Activated naive CD8-positive, alpha-beta T cell treated with anti-CD3 and anti-CD28 coated beads, Interleukin-2, amount 10 ng/mL, durations not matched to agents 7 days and 5 days (primary cell): ENCODE data around the gene TFPT. TPM values are rescaled to one million over a fixed set of nuclear protein-coding genes. Genes with fewer than 3 reads are reported as not detected.
A peak's percentile ranks its signal among the peaks of the same experiment; 100 is the strongest.

Experiments used
- ATAC-seq: fragments of 150-1000 bp; cut with Tn5 transposase; one replicate; pipeline ENCODE4 v1.10.0; 2021; ENCODE audit warnings: low read depth, moderate library complexity
- POLR2A ChIA-PET: fragments of 350-600 bp; sonication (Branson Sonifier 250); formaldehyde crosslinking; loops from one replicate; lab custom pipeline; 2021; ENCODE audit warnings: antibody characterized with exemption; lab: Charles Lee
- DNase-seq: peaks from one replicate; pipeline ENCODE4 v3.0.0; 2021
- H3K27ac Mint-ChIP-seq: one replicate; pipeline ENCODE4 v1.8.0; 2022; ENCODE audit warnings: mild to moderate bottlenecking, mixed read lengths
- H3K27me3 Mint-ChIP-seq: one replicate; pipeline ENCODE4 v1.8.0; 2022; ENCODE audit warnings: mild to moderate bottlenecking, moderate library complexity, mixed read lengths
- H3K36me3 Mint-ChIP-seq: one replicate; pipeline ENCODE4 v1.8.0; 2021; ENCODE audit warnings: mild to moderate bottlenecking, mixed read lengths
- H3K4me1 Mint-ChIP-seq: one replicate; pipeline ENCODE4 v1.8.0; 2021; ENCODE audit warnings: mixed read lengths
- H3K4me3 Mint-ChIP-seq: one replicate; pipeline ENCODE4 v1.8.0; 2022; ENCODE audit warnings: mild to moderate bottlenecking, moderate library complexity, mixed read lengths
- H3K9me3 Mint-ChIP-seq: one replicate; pipeline ENCODE4 v1.8.0; 2021; ENCODE audit warnings: mixed read lengths
- total RNA-seq, 2 experiments: library from RNA; stranded (reverse); gene quantifications; one replicate each; pipeline ENCODE4 v1.2.3, GENCODE V29; 2021

TFPT gene
- total RNA-seq, result 10 to 100 TPM; 37.9 to 43.3 TPM

DNA sequence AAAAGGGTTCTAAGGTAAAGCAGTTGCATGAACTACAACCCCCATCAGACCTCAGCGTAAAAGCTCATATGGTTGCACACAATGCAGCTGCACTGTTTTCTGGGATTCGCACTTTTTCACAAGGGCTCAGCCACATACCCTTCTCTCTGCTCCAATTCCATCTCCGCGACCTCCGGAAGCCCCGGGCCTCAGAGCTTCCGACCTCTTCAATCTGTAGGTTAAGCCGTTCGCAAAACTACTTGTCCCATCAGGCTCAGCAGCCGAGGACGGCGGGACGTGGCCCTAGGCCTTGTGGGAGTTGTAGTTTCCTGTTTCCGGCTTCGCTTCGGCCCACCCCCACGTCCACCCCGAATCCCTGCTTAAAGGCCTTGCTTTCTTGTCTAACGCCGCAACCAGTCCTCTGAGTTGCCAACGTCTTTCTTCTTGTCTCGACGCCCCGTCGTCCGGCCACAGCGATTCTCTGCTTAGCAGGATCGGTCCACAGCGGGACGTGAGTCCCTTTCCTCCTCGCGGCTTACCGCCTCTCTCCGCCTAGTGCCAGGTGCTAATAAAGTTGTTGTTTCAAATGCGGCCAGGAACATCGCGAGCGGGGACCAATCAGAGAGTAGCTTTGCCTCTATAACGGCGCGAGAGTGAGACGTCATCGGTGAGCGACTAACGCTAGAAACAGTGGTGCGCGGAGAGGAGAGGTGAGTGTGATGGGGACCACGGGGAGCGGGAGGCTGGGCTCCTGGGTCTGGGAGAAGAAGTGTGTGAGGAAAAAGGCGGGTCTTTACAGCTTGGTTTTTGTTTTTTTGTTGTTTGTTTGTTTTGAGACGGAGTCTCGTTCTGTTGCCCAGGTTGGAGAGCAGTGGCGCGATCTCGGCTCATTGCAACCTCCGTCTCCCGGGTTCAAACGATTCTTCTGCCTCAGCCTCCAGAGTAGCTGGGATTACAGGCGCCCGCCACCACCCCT, at the start of gene TFPT, which contains the start of gene PRPF31:
TFPT (minus strand) TSS at position 549 of the 955 bp plus-strand sequence; CDS start at position 161, 388 bp downstream.
PRPF31 (plus strand) TSS at position 646 of the 955 bp plus-strand sequence. CDS start 2,525 bp downstream, outside the sequence.
- H3K9me3 Mint-ChIP-seq, result no peaks in the 10 kb centered on the region
- peaks cover 28% of the 10 kb centered on the region for H3K4me1 Mint-ChIP-seq
- peak within 1 kb of the TSS; percentile 95 for H3K4me3 Mint-ChIP-seq
- H3K27ac Mint-ChIP-seq, result peak within 1 kb of the TSS; percentile 91
- H3K27me3 Mint-ChIP-seq, result no peaks in the 10 kb centered on the region
- H3K36me3 Mint-ChIP-seq, result peaks cover 16% of the 10 kb centered on the region
- DNase-seq (peak; percentile 89), ATAC-seq (peak; percentile 86)
- POLR2A ChIA-PET, result interaction anchor here (0.6 to 3.0 kb wide), 16 partner anchors 11 to 346 kb away, joined by 3 to 38 read pairs (median 6); partner anchors contain the start of genes CNOT3, LENG1, LENG8 and MBOAT7

DNA sequence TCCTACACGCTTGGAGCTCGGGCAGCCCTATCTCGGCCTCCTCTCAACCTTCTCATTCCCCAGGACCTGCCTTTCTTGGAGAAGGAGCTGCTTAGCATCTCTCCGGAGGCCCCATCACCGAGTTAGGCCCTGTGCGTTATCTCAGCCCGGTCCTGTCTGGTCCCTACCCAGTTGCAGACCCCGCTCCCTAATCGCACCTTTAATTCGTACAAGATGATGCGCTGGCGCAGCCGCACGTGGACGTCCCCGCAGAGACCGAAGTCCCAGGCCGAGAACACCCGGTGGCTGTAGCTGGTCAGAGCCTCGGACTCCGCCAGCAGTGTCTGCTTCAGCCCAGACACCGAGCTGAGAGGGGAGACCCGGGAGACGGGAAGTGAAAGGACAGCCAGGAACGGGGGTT, 49.8 kb upstream of the TFPT start:
- H3K4me1 Mint-ChIP-seq, result peaks cover 22% of the 10 kb centered on the region
- H3K9me3 Mint-ChIP-seq, result no peaks in the 10 kb centered on the region
- H3K27ac Mint-ChIP-seq, result no peak overlapping the region
- H3K4me3 Mint-ChIP-seq, result no peak overlapping the region
- ATAC-seq (no peak), DNase-seq (no peak)
- POLR2A ChIA-PET, result interaction anchor here (3.3 kb wide), 1 partner anchor 24 kb away, joined by 13 read pairs; the partner anchor contains the start of gene MBOAT7
- no peaks in the 10 kb centered on the region for H3K27me3 Mint-ChIP-seq
- H3K36me3 Mint-ChIP-seq, result peaks cover 2% of the 10 kb centered on the region

GRCh38 chr19:54164369-54165068, 49.1 kb upstream of the TFPT start:
- peak overlapping the region; percentile 66 for H3K27ac Mint-ChIP-seq

DNA sequence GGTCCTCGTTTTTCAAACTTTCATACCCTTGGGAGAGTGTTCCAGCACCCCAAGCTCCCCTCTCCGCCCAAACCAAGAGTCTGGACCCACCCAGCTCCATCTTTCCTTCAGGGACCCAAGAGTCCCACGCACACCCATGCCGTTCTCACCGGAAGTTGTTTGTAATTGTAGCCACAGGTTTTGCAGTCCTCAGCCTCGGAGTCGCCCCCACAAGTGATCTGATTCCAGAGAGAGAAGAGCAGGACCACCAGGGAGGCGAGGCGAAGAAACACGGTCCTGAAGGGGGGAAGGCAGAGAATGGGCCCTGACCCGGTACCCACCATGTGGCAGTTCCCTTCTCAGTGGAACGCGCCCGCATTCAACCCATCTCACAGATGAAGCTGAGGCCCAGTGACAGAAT, 47.4 kb upstream of the TFPT start:
- Mint-ChIP-seq H3K36me3 (peaks cover 4% of the 10 kb centered on the region), H3K4me1 (peaks cover 33% of the 10 kb centered on the region), H3K27ac (peak overlapping the region; percentile 83), H3K9me3 (no peaks in the 10 kb centered on the region), H3K4me3 (peak overlapping the region; percentile 92), H3K27me3 (no peaks in the 10 kb centered on the region)
- no peak for DNase-seq
- POLR2A ChIA-PET, result interaction anchor here (0.7 to 3.3 kb wide), 7 partner anchors 11 to 869 kb away, joined by 3 to 13 read pairs (median 4); partner anchors contain the start of genes MBOAT7 and RPS9
- ATAC-seq, result no peak

More at GRCh38 chr19:54164369-54165068, 49.1 kb upstream of the TFPT start:
- POLR2A ChIA-PET, result interaction anchor here (0.6 to 3.3 kb wide), 5 partner anchors 9 to 50 kb away, joined by 3 to 13 read pairs (median 4); partner anchors contain the start of genes CNOT3, MBOAT7 and RPS9
- Mint-ChIP-seq H3K36me3 (peaks cover 3% of the 10 kb centered on the region), H3K9me3 (no peaks in the 10 kb centered on the region), H3K4me3 (peak overlapping the region; percentile 76), H3K4me1 (peaks cover 22% of the 10 kb centered on the region), H3K27me3 (no peaks in the 10 kb centered on the region)
- DNase-seq (peak; percentile 81), ATAC-seq (no peak)

DNA sequence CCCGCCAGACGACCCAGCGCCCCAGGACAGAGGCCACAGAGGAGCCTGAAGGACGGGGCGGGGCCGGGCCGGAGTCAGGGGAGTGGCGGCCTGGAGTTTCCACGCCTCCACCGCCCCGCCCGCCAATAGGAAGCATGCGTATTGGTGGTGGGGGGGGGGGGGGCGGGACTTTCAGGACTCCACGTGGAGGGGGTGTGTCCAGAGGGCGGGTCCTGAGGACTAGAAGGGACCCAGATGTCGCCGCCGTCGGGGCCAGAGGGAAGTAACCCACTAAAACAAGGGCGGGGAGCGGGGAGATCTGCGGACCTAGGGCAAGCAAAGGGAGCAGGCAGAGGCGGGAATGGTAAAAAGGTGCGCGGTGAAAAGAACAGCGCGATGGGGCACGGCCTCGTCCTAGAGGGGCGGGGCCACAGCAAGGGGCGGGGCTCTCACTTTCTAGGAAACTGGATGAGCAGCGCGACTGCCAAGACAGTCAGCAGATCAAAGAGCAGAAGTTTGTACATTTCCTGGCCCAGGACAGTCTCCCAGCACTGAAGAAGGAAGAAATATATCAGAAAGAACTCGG, 46.9 kb upstream of the TFPT start:
- POLR2A ChIA-PET, result interaction anchor here (0.7 to 3.3 kb wide), 2 partner anchors 27 to 870 kb away, joined by 3 to 13 read pairs; partner anchors contain the start of gene MBOAT7
- peaks cover 33% of the 10 kb centered on the region for H3K4me1 Mint-ChIP-seq
- H3K9me3 Mint-ChIP-seq, result no peaks in the 10 kb centered on the region
- peak; percentile 4 for ATAC-seq
- H3K27ac Mint-ChIP-seq, result peak overlapping the region; percentile 83
- DNase-seq, result peak; percentile 87
- H3K36me3 Mint-ChIP-seq, result peaks cover 4% of the 10 kb centered on the region
- peak overlapping the region; percentile 92 for H3K4me3 Mint-ChIP-seq
- H3K27me3 Mint-ChIP-seq, result no peaks in the 10 kb centered on the region

GRCh38 chr19:54160854-54161253, 45.4 kb upstream of the TFPT start:
- Mint-ChIP-seq H3K4me3 (peak overlapping the region; percentile 97), H3K27me3 (no peaks in the 10 kb centered on the region), H3K27ac (peak overlapping the region; percentile 99), H3K9me3 (no peaks in the 10 kb centered on the region), H3K36me3 (peaks cover 12% of the 10 kb centered on the region), H3K4me1 (peaks cover 36% of the 10 kb centered on the region)
- POLR2A ChIA-PET, result interaction anchor here (2.2 to 4.1 kb wide), 3 partner anchors 23 to 40 kb away, joined by 13 to 30 read pairs (median 17); partner anchors contain the start of genes CNOT3, RPS9 and TSEN34
- no peak for DNase-seq
- ATAC-seq, result no peak

DNA sequence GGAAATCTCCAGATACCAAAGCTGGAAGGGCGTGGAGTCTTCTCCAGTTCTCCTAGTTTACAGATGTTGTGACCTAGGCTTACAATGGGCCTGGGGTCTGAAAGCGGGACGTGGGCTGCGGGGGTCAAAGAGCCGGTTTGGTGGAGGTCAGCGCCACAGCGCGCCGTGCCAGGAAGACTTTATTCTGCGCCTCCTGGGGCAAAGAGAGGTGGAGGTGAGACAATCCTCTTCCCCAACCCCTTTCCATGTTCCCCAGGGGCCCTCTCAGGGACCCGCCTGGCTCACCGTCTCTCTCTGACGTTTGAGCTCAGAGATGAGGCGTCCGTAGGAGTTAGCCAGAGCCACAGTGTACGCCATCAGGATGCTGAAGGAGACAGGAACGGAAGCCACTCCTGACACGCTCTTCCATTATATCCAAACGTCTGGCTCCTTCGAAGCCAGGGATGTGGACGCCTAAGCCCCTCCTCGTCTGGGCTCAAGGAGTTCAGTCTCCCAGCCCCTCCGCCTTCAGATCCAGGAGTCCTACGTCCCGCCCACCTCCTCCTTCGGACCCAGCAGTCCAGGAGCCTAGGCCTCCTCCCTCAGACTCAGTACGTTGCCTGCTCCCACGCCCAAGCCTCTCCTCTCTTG, 44.8 kb upstream of the TFPT start:
- DNase-seq (no peak), ATAC-seq (no peak)
- Mint-ChIP-seq H3K4me3 (peak overlapping the region; percentile 97), H3K4me1 (peaks cover 36% of the 10 kb centered on the region), H3K36me3 (peaks cover 14% of the 10 kb centered on the region), H3K9me3 (no peaks in the 10 kb centered on the region), H3K27me3 (no peaks in the 10 kb centered on the region), H3K27ac (peak overlapping the region; percentile 99)
- POLR2A ChIA-PET, result interaction anchor here (0.7 to 4.1 kb wide), 10 partner anchors 10 to 294 kb away, joined by 3 to 30 read pairs (median 6); partner anchors contain the start of genes CNOT3, MBOAT7, RPS9 and TMC4

DNA sequence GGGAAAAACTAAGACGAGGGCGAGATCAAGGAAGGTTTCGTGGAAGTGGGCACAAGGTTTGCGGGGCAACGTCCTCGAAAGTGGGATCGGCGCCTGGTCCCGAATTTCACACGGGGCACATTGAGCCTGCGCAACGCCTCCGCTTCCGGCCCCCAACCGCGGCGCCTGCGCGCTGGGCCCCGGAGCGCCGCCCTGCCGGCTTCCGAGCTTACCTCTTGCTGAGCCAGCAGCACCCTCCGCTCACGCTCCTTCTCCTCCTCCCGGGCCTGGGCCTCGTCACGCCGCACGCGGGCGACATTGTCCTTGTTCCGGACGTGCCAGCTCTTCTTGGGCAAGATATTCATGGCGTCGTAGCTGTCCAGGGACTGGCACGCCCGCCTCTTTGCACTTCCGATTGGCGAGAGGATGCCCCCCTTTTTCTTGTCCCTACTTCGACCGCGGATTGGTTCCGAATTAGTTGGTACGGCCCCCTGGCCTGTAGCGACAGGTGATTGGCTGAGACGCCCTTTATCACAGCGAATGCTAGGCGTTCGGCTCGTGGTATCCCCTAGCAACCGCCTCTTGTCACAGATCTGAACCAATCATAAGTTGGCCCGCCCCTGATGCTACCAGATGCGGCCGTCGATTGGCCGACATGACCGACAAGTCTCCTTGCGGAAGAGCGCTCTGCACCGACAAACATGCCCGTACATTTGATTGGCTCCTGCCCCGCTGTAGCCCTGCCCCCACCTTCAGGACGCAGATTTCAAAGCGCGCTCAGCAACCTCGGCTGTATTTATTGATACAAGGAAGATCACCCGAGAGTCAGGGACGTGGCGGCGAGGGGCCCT, 44.1 kb upstream of the TFPT start, which contains the start of gene LENG1:
LENG1 (minus strand) TSS at position 370 of the 830 bp plus-strand sequence; CDS start at position 344, 26 bp downstream.
- Mint-ChIP-seq H3K27me3 (no peaks in the 10 kb centered on the region), H3K27ac (peak within 1 kb of the TSS; percentile 99), H3K36me3 (peaks cover 20% of the 10 kb centered on the region), H3K4me3 (peak within 1 kb of the TSS; percentile 97), H3K4me1 (peaks cover 39% of the 10 kb centered on the region), H3K9me3 (no peaks in the 10 kb centered on the region)
- POLR2A ChIA-PET, result interaction anchor here (0.7 to 4.1 kb wide), 14 partner anchors 9 to 293 kb away, joined by 3 to 30 read pairs (median 6); partner anchors contain the start of genes CNOT3, MBOAT7, RPS9 and TFPT
- DNase-seq, result peak; percentile 91
- peak; percentile 86 for ATAC-seq

DNA sequence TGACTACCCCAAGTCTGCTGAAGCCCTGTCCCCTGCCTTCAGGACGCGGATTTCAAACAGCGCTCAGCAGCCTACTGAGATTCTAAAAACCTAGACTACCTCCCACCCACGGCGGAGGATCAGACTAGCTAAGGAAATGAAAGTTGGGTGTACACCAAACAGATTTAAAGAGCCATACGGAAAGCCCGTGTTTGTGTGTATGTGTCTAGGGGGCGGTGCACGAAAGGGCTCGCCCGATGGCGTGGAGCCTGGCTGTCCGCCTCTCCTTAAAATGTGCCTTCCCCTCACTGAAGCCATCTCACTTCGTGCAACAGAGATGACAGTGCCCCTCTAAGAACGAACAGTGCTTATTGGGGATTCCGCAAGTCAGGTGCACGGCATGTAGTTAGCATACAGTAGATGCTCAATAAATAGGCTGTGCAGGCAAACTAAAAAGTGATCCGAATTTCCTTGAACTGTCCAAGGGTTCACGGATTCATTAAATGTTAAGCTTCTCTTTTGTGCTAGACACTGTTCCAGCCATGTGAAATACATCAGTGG, 43.4 kb upstream of the TFPT start:
- no peaks in the 10 kb centered on the region for H3K9me3 Mint-ChIP-seq
- H3K4me3 Mint-ChIP-seq, result peak overlapping the region; percentile 97
- peaks cover 40% of the 10 kb centered on the region for H3K4me1 Mint-ChIP-seq
- ATAC-seq, result no peak
- H3K27me3 Mint-ChIP-seq, result no peaks in the 10 kb centered on the region
- H3K36me3 Mint-ChIP-seq, result peaks cover 26% of the 10 kb centered on the region
- POLR2A ChIA-PET, result interaction anchor here (0.8 to 4.1 kb wide), 13 partner anchors 9 to 293 kb away, joined by 3 to 30 read pairs (median 6); partner anchors contain the start of genes CNOT3, MBOAT7, RPS9 and TFPT
- DNase-seq, result peak; percentile 50
- H3K27ac Mint-ChIP-seq, result peak overlapping the region; percentile 99

DNA sequence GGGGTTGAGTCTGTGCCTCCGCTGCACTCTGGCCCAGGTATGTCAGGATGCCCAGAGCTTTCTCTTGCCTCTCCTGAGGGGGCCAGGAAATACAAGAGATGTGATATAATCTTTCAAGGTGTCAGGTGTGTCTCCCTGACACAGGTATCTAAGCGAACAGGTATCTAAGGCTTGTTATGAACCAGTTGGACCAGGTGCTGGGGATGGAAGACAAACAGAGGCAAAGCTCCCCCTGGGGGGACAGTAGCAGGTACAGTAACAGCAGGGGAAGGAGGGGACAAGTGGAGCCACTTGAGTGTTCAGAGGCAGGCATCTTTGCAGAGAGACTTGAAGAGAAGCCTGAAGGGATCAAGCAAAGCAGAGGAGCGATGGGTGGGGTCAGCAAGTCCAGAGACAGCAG, 41.5 kb upstream of the TFPT start:
- Mint-ChIP-seq H3K36me3 (peaks cover 30% of the 10 kb centered on the region), H3K4me3 (peak overlapping the region; percentile 40), H3K27ac (peak overlapping the region; percentile 66), H3K4me1 (peaks cover 33% of the 10 kb centered on the region), H3K9me3 (no peaks in the 10 kb centered on the region), H3K27me3 (no peaks in the 10 kb centered on the region)
- ATAC-seq (no peak), DNase-seq (no peak)
- POLR2A ChIA-PET, result interaction anchor here (0.6 to 1.2 kb wide), 2 partner anchors 20 to 46 kb away, joined by 3 to 4 read pairs; no protein-coding TSS in a partner anchor

DNA sequence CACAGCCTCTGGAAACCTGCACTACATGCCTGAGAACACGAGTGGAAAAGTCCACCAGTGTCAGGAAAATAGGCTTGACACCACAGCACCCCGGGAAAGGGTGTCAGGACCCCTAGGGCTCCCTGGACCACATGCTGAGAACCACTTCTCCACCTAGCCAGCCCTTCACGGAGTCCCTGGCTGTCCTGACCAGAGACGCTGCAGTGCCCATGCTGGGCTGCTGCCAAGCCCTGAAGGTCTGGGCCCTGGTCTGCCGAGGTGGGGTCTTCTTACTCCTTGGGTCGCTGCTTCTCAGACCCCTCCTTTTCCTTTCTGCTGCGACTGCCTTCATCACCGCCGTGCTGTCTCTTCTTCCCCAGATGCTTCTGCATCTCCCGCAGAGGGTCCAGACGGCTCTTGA, 41.0 kb upstream of the TFPT start:
- Mint-ChIP-seq H3K9me3 (no peaks in the 10 kb centered on the region), H3K27me3 (no peaks in the 10 kb centered on the region), H3K27ac (no peak overlapping the region), H3K4me1 (peaks cover 33% of the 10 kb centered on the region), H3K4me3 (no peak overlapping the region), H3K36me3 (peaks cover 30% of the 10 kb centered on the region)
- POLR2A ChIA-PET, result interaction anchor here (0.6 to 1.2 kb wide), 2 partner anchors 20 to 45 kb away, joined by 3 to 4 read pairs; no protein-coding TSS in a partner anchor
- ATAC-seq (no peak), DNase-seq (no peak)
